Mammary epithelial cell (primary cell): ENCODE measurements around the gene LRRC17.

Experiments
- EZH2 ChIP-seq: IDR thresholded peaks from 2 replicates; pipeline ENCODE4 v1.6.1; 2012; ENCODE audit warnings: low read length, inconsistent platforms, borderline replicate concordance
- TF ChIP-seq, protein P1 (sequence below), 2 donors: IDR thresholded peaks in 1 of 2; conservative IDR thresholded peaks in 1 of 2; 2 replicates each; pipeline ENCODE4 v1.5.1; 2011 to 2012; ENCODE audit warnings: inconsistent platforms in 2 of 2, low read length in 2 of 2, mild to moderate bottlenecking in 2 of 2, control low read depth in 1 of 2, low read depth in 1 of 2; ENCODE audit not compliant: insufficient read depth in 1 of 2; ENCODE audit errors: extremely low read depth in 1 of 2

DNA sequence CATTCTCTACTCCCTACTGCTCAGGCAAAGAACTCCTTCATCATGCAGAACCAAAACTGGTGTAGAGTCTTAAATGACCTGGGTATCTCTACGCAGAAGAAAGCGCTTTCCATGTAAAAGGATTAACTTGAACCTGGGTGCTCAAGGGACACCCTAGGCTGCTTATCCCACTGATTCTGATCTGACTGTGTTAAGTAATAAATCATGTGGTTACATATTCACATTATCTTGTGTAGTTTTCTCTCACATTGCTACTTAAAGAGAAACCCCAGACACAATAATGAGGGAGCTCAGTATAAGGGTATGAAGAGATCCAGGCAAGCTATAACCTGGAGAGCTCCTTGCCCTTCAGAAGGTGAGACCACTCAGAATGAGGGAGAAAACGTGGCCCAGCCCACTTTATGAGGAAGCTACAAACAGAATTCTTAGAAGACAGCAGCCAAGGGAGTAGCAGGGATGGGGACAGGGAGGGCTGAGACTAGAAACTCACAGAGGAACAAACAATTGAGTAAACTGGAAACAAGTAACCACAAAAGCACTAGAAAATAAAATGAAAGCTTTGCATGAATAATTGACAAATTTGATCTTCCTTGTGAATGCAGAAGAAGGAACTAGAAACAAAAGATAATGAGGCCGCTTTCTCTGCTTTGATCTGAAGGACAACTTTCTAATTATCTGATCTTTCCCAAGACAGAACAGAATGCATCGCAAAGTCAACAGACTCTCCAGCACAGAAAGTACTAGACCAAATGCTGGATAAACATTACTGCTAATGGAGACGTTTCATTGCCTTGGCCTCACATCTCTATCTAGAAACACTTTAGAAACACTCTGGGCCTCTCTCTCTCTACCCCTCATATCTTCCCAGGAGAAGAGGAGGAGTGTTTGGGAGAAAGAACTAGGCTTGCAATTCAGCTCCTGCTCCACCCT, 76.1 kb downstream of the LRRC17 start:
- TF ChIP-seq, protein P1, sequence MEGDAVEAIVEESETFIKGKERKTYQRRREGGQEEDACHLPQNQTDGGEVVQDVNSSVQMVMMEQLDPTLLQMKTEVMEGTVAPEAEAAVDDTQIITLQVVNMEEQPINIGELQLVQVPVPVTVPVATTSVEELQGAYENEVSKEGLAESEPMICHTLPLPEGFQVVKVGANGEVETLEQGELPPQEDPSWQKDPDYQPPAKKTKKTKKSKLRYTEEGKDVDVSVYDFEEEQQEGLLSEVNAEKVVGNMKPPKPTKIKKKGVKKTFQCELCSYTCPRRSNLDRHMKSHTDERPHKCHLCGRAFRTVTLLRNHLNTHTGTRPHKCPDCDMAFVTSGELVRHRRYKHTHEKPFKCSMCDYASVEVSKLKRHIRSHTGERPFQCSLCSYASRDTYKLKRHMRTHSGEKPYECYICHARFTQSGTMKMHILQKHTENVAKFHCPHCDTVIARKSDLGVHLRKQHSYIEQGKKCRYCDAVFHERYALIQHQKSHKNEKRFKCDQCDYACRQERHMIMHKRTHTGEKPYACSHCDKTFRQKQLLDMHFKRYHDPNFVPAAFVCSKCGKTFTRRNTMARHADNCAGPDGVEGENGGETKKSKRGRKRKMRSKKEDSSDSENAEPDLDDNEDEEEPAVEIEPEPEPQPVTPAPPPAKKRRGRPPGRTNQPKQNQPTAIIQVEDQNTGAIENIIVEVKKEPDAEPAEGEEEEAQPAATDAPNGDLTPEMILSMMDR (conservative IDR thresholded peaks at IDR 0.05 in 1 of 2, IDR thresholded peaks at IDR 0.05 in 1 of 2; ENCODE audit: extremely low read depth in 1 of 2, insufficient read depth in 1 of 2, low read depth in 1 of 2, low read length in 2 of 2), result no peak
- no peak for TF ChIP-seq EZH2
